Measurements from ENCODE around the gene OR2W3. TPM values are rescaled to one million over a fixed set of nuclear protein-coding genes. Genes with fewer than 3 reads are reported as not detected.

OR2W3 gene
- total RNA-seq, 1 donor from 2014 or later = not detected

DNA sequence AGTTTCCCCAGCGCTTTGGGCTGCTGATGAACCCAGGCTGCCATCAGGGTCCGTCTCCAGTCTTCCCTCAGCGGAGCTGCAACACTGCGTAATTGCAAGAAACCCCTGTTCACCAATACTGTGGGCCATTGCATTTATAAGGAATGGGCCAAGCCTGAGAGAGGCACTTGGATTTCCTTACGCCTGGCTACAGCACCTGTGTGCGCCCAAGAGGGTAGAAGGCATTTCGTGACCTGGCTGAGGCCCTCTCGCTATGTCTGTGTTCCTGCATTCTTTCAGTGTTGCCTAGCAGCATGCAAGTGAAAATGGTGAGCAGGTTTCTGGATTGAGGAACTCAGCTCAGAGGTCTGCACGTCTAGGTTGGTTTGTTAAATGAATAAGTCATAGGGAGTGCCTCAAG, 12.0 kb upstream of the OR2W3 start:
- TF ChIP-seq, protein P1, sequence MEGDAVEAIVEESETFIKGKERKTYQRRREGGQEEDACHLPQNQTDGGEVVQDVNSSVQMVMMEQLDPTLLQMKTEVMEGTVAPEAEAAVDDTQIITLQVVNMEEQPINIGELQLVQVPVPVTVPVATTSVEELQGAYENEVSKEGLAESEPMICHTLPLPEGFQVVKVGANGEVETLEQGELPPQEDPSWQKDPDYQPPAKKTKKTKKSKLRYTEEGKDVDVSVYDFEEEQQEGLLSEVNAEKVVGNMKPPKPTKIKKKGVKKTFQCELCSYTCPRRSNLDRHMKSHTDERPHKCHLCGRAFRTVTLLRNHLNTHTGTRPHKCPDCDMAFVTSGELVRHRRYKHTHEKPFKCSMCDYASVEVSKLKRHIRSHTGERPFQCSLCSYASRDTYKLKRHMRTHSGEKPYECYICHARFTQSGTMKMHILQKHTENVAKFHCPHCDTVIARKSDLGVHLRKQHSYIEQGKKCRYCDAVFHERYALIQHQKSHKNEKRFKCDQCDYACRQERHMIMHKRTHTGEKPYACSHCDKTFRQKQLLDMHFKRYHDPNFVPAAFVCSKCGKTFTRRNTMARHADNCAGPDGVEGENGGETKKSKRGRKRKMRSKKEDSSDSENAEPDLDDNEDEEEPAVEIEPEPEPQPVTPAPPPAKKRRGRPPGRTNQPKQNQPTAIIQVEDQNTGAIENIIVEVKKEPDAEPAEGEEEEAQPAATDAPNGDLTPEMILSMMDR (IDR thresholded peaks at IDR 0.05; ENCODE audit: insufficient read depth, low read length, severe bottlenecking) = no peak
- no peak for FAIRE-seq
- no peaks in the 10 kb centered on the region for H3K36me3 ChIP-seq (ENCODE audit: control insufficient read depth, insufficient read depth, low read length)
- no peak overlapping the region for H3K4me3 ChIP-seq (ENCODE audit: low read depth, low read length)
- no peaks in the 10 kb centered on the region for H3K27me3 ChIP-seq (ENCODE audit: control insufficient read depth, insufficient read depth, low read length)
- no peak for DNase-seq (ENCODE audit: low read depth)

DNA sequence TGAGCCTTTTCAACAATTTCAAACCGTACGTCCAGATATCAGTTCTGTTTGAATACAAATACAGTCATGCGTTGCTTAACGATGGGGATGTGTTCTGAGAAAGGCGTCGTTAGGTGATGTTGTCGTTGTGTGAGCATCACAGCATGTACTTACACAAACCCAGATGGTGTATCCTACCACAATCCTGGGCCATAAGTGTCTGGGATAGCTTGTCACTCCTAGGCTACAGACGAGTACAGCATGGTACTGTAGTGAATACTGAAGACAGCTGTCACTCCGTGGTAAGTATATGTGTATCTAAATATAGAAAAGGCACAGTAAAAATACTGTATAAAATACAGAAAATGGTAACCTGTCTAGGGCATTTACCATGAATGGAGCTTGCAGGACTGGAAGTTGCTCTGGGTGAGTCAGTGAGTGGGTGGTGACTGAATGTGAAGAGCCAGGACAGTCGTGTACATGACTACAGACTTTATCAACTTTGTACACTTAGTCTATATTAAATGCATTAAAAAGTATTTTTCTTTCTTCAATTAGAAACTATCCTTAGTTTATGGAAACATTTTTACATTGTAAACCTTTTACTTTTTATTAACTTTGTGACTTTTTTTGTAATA, 10.5 kb upstream of the OR2W3 start:
- no peaks in the 10 kb centered on the region for H3K36me3 ChIP-seq (ENCODE audit: control insufficient read depth, insufficient read depth, low read length)
- TF ChIP-seq, protein P1 (IDR thresholded peaks at IDR 0.05; ENCODE audit: insufficient read depth, low read length, severe bottlenecking) = no peak
- no peaks in the 10 kb centered on the region for H3K27me3 ChIP-seq (ENCODE audit: control insufficient read depth, insufficient read depth, low read length)
- DNase-seq (ENCODE audit: low read depth) = no peak
- no peak for FAIRE-seq
- H3K4me3 ChIP-seq (ENCODE audit: low read depth, low read length) = no peak overlapping the region

DNA sequence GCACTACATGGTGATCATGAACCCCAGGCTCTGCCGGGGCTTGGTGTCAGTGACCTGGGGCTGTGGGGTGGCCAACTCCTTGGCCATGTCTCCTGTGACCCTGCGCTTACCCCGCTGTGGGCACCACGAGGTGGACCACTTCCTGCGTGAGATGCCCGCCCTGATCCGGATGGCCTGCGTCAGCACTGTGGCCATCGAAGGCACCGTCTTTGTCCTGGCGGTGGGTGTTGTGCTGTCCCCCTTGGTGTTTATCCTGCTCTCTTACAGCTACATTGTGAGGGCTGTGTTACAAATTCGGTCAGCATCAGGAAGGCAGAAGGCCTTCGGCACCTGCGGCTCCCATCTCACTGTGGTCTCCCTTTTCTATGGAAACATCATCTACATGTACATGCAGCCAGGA, 589 bp downstream of the OR2W3 start:
- no peak for FAIRE-seq
- no peaks in the 10 kb centered on the region for H3K27me3 ChIP-seq (ENCODE audit: control insufficient read depth, insufficient read depth, low read length)
- no peaks in the 10 kb centered on the region for H3K36me3 ChIP-seq (ENCODE audit: control insufficient read depth, insufficient read depth, low read length)
- no peak overlapping the region for H3K4me3 ChIP-seq (ENCODE audit: low read depth, low read length)
- TF ChIP-seq, protein P1 (IDR thresholded peaks at IDR 0.05; ENCODE audit: insufficient read depth, low read length, severe bottlenecking) = no peak
- DNase-seq (ENCODE audit: low read depth) = no peak

DNA sequence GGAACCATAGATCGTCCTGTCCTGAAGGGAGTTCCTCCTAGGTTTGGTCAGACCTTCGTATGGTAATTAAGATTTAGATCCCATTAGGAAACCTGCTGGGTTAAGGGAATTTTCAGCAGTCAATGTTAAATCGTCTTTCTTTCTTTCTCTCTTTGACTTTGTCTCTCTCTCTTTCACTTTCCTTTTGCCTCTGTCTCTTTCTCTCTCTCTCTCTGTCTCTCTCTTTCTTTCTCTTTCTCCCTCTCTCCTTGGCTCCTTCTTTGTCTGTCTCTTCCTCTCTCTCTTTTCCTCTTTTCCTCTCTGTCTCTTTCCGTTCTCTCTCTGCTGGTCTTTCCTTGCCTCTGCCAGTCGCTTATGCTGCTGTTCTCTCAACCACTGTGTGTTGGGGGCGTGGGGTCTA, 8.7 kb downstream of the OR2W3 start:
- DNase-seq (ENCODE audit: low read depth) (no peak), FAIRE-seq (no peak)
- Histone ChIP-seq H3K36me3 (ENCODE audit: control insufficient read depth, insufficient read depth, low read length) (no peaks in the 10 kb centered on the region), H3K27me3 (ENCODE audit: control insufficient read depth, insufficient read depth, low read length) (no peaks in the 10 kb centered on the region), H3K4me3 (ENCODE audit: low read depth, low read length) (no peak overlapping the region)
- TF ChIP-seq, protein P1 (IDR thresholded peaks at IDR 0.05; ENCODE audit: insufficient read depth, low read length, severe bottlenecking) = no peak

DNA sequence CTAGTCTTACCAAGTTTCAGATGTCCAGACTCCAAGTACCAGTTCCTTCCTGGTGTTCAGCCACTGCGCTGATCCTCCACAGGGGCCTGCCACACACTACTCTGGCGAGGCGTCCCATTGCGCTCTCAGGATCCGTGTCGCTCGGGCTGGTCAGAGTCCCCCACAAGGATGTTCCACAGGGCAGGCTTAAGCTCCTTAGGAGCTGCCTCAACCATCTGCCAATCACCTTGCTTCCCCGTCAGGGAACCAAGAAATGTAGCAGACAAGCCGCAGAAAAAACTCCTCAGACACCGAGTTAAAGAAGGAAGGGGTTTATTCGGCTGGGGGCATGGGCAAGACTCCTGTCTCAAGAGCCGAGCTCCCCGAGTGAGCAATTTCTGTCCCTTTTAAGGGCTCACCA, 9.8 kb downstream of the OR2W3 start:
- Histone ChIP-seq H3K4me3 (ENCODE audit: low read depth, low read length) (no peak overlapping the region), H3K27me3 (ENCODE audit: control insufficient read depth, insufficient read depth, low read length) (no peaks in the 10 kb centered on the region), H3K36me3 (ENCODE audit: control insufficient read depth, insufficient read depth, low read length) (no peaks in the 10 kb centered on the region)
- FAIRE-seq (no peak), DNase-seq (ENCODE audit: low read depth) (no peak)
- TF ChIP-seq, protein P1 (IDR thresholded peaks at IDR 0.05; ENCODE audit: insufficient read depth, low read length, severe bottlenecking) = no peak

DNA sequence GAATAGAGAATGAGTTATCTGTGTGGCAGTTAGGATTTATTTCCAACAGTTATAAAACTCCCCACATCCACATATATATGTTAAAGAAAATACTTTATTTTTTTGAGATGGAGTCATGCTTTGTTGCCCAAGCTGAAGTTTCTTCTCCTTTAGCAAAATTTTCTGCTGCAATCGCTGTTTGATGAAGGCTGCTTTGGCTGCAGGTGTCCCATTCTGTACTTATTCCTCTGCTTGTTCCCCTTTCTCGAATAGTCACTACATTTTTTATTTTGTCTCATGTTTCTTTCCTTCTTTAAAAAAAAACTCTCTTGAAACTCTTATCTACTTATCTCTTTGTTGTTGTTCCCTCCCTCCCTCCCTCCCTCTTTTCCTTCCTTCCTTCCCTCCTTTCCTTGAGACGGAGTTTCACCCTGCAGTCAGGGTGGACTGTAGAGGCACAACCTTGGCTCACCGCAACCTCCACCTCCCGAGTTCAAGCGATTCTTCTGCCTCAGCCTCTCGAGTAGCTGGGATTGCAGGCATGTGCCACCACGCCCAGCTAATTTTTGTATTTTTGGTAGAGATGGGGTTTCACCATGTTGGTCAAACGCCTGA, 10.6 kb downstream of the OR2W3 start:
- H3K4me3 ChIP-seq (ENCODE audit: low read depth, low read length) = no peak overlapping the region
- TF ChIP-seq, protein P1 (IDR thresholded peaks at IDR 0.05; ENCODE audit: insufficient read depth, low read length, severe bottlenecking) = no peak
- DNase-seq (ENCODE audit: low read depth) (no peak), FAIRE-seq (no peak)
- no peaks in the 10 kb centered on the region for H3K27me3 ChIP-seq (ENCODE audit: control insufficient read depth, insufficient read depth, low read length)
- H3K36me3 ChIP-seq (ENCODE audit: control insufficient read depth, insufficient read depth, low read length) = no peaks in the 10 kb centered on the region
